Left kidney (tissue), 2 donors: ENCODE measurements around the gene TSPAN9. TPM values are rescaled to one million over a fixed set of nuclear protein-coding genes. Genes with fewer than 3 reads are reported as not detected.

Source experiments
- DNase-seq: peaks from one replicate; pipeline ENCODE4 v3.0.0-alpha.2; 2013
- polyA plus RNA-seq: library from polyadenylated mRNA; unstranded; fragments of 120-200 nt; gene quantifications from one replicate; pipeline ENCODE4 v1.2.1, GENCODE V29; 2013; ENCODE audit not compliant: insufficient read length

TSPAN9 gene
- polyA plus RNA-seq, 1 donor = 79.9 TPM

DNA sequence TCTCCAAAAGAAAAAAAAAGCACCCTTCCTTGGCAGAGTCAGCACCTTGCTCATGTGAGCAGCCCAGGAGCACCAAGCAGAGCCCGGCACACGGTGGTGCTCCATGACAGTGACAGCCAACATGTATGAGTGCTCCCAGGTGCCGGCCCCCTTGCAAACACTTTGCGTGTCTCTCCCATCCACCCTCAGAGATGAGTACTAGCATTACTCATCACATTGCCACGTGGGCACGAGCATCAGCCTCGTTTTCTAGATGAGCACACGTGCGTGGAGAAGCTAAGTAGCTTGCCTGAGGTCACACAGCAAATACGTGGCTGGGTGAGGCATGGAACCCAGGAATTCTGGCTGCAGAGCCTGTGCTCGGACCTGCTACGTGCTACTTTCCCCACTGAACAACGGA, 235.9 kb downstream of the TSPAN9 start:
- no peak for DNase-seq

DNA sequence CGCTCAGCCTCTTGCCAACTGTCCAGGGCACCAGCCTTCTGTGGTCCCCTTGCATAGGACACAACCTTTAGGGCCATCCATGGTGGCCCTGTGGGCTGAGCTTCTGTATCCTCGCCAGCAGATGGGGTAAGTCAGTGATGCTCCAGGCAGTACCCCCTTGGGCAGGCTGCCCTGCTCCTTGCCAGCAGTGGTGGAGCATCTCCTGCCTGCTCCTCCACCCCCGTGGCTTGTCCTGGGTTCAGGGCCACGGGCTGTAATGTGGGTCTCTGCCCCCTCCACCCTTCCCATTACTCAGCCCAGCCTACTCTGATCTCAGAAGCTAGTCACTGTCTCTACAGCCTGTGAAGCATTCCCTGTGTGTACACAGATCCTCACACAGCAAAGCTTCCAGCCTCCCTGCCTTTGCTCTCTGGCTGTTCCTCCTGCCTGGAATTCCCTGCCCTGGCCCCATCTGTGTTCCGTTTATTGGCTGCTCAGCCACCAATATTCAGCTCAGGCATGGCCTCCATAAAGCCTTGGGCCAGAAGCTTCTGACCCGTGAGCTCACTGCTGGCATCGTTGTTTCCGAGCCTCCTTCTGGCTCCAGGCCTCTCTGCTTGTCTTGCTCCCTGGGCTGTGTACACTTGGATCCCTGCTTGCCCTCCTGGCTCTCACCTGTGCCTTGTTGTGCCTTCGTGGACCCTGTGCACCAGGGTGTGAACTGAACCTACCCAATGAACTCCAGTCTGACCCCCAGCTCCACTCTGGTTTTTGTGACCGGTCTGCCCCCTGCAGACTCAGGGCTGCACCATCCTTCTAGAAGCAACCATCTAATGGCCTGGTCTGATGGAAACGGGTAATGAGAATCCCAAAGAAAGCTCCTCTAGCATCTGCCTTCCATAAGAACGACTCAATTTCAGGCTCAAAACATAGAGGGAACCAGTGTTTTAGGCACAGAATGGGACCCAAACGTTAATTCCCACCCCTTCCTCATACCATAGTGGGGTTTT, 236.8 kb downstream of the TSPAN9 start:
- no peak for DNase-seq

DNA sequence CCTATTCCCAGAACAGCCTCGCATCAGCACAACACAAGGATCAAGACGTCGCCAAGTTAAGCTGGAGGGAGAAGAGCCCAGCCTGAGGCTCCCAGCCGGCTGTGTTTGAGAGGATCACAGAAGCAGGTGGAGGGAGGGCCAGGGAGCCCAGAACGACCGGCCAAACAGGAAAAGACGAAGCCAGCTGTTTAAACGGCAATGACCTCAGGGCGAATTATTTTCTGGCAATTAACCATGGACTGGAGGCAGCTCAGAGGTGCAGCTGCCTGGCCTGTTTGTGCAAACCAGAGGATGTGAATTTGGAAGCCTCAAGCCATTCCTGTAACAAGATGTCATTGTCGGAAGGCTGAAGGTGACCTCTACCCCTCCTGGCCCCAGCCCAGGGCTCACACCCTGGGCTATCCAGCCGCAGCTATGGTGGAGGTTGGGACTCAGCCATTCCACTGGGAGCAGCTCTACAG, 238.1 kb downstream of the TSPAN9 start:
- peak; percentile 62 for DNase-seq

DNA sequence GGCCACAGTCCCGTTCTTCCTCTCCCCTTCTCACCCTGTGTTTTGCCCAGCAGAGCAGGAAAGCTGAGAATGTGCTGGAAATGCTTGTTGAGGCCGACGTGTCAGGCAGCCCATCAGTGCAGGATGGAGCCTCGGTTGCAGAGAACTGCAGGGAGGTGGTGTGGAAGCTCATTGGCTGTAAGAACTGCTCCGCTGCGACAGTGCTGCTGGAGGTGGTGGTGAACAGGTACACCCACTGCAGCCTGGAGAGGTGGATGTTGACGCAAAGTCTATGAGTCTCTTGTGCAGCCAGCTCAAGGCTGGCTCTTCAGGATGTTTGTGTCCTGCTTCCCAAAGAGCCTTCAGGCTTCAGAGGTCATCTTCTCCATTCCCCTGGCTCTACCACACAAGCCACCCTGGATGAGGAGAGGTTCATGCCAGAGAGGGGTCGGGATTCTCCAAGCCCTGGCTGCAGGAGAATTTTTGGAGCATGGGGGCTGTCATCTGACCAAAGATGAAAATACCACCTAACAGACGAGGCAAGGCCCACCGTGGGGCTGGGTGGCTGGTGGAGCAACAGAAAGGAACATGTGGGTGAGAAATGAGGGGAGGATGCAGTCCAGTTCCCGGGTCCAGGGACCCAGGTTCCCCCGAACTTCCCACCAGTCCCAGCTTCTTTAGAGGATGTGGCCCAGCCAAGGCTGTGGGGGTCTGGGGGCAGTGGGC, 239.7 kb downstream of the TSPAN9 start:
- no peak for DNase-seq

DNA sequence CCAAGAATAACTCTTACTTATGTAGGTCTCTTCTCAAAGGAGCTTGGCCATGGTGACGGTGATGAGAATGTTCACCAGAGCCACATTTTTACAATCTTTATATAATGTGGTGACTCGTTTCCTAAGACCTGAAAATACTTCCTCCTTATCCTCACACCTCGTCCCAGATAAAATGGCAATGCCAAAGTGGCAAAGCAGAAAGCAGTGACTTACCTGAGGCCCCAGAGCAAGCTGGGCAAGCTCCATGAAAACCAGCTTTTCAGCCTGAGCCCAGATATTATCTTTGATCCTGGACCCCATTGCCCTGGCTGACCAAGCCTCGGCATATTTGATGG, 240.3 kb downstream of the TSPAN9 start:
- no peak for DNase-seq

DNA sequence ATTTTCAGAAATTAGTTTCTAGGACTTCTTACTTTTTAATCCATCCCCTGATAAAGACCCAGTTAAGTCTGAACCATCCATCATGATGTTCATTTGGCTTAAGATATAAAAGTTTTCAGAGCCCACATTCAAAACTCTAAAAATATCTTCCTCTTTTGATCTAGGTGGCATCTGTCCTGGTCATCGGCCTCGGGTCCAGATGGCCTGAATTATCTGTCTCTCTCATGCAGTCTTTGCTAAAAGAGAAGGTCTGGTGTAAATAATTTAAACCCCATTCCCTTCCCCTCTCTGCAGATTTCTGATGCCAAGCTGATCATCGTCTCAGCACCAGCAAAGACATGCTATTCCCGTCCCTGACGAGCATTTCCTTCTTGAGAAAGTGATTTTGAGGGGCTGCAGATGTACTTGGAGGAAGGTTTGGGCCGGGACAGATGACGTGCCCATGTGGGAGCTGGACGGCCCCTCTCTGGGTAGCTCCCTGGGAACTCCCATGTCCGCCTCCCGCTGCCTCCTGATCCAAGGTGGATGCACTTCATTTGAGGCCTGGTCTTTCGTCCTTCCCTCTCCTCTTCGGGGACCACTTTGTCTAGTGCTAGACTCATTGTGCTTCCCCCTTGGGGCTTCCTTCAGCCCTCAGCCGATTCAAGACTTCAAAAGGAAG, 240.8 kb downstream of the TSPAN9 start:
- DNase-seq = no peak

DNA sequence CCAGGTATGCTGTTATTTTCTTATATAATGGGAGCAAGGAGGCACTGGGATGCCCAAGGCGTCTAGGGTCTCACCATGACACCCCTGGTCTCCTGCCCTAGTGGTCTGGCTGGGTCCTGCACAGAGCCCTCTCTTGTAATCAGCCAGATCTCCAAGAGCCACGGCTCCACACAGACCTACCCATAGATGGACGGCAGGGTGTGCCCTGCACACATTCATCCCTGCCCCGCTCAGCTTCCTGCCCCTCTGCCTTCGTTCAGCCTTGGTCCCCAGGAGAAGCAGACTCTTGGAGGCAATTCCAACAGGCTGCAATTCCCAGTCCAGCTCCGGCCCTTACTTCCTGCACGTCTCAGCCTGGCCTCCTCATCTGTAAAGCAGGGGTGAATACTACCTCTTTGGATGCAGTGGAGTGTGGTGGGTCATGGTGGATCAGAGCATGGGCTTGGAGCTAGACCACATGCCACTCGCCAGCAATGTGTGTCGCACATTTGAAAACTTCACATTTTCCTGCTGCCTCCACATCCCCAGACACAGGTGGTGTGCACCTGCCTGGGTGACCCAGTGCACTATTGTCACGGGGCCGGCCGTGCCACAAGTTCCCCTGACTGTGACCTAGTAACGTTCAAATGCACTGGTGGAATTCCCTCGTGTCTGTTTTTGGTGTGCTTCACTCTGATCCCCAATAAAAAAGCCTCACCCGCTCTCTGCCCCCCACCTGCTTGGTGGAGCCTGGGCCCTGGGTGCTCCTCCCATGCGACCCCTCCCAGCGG, 242.7 kb downstream of the TSPAN9 start:
- no peak for DNase-seq

DNA sequence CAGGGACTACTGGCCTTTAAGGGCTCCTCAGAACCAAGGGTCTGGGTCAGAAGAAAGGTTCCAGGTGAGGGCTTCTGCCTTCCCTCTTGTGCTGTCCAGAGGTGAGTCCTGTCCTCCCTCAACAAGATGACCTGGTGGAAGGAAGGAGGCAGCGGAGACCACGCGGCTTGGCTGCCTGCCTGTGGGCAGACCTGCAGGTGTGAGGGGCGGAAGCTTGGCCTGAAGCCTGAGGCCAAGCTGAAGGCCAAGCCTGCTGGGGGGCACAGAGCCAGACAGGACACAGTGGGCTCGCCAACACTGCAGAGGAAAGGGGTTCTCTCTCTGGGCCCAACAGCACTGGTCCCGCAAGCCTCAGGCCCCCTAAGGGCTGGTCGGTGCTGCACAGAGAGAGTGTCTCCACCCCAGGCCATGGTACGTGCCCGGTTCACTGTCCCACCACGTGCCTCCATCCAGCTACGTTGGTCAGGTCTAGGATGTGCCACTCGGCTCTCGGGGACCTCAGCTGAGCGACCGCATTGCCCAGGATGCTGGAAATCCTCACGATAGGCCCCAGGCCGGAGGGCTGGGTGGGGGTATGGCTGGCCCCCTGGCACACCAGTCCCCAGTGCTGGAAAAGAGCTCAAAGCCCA, 243.8 kb downstream of the TSPAN9 start:
- no peak for DNase-seq

DNA sequence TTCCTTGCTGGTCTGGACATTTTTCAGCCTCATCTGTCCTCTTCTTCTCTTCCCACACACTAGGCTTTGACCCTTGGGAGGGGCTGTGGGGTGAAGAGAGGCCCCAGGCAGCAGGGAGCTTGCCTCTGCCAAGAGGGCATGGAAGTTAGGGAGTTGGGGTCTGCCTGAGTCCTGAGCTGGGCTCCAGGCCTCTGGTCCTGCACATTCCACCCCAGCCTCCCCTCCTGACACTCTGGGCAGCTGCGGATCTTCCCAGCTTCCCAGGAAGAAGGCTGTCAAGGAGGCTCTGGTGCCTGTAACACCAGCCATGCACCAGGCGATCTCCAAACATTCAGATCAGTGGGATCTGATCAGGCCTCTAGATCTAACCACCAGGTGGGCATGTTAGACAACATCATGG, 244.7 kb downstream of the TSPAN9 start:
- DNase-seq = no peak

DNA sequence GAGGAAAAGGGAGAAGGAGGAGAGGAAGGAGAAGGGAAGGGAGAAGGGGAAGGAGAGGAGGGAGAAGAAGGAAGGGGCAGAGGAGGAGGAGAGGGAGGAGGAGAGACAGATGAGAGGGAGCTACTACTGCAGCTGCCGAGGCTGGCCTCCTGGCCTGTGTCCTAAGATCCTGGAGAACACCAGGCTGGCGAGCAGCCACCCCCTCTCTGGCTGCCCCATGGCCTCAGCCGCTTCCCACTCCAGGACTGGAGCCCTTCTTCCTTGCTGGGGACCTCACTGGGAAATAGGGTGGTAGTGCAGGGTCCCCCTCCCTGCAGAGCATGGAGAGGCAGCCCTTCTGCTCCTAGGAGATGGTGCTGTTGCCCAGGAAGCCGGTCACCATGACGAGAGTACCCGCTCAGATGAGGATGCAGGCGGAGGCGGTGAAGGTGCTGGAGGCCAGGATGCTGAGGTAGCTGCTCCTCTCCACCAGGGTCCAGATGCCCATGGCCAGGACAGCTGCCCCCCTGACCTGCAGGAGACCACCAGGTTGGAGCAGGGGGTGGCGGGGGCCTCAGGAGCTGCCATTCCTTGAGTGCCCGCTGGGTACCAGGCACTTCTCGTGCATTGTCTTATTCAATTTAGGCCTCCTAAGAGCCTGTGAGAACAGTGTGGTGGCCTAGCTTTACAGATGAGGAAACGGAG, 246.0 kb downstream of the TSPAN9 start:
- DNase-seq = no peak

DNA sequence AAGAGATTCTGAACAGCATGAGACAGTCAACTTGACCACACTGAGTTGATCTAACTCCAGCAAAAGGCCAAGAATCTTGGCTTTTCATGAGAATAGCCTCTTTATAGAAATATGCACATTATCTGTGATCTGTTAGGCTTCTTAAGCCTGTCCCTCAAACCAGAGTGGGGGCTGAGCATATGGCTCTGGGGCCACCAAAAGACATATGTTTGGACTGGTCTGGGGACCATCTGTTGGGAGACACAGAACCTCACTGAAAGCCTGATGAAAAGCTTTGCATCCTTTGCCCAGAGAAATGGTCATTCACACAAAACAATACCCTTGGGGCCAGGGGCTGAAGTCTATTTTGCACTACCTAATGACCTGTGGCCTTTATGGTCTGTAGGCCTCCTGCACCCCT, 248.6 kb downstream of the TSPAN9 start:
- no peak for DNase-seq

DNA sequence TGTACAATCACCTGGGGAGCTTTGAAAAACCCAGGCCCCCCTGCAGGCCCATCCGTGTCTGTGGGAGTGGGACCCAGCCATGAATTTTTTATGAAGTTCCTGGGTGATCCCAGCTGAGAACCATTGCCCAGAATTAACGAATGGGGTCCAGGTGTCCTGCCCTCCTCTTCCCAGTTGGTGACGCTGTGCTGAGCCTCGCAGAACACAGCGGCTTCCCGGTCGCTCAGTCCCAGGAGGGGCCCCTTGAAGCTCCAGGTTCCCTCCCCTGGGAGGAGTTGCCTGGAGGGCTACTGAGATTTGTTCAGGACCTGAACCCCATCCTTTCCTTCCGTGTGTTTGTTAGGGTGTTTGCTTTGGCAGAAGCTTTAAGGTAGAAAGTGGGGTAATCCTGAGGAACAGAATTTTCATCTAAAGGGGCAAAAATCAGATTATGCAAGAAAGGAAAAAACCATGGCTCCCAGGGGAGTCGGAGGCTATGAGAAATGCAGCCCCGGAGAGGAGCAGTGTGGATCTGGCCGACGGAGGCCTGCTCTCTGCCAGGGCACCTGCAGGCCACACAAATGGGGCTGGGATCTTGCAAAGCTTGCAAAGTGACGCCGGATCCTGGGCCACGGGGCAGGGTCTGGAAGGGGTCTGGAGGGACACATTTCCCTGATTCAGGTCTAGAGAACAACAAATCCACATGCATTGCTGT, 249.1 kb downstream of the TSPAN9 start:
- no peak for DNase-seq

DNA sequence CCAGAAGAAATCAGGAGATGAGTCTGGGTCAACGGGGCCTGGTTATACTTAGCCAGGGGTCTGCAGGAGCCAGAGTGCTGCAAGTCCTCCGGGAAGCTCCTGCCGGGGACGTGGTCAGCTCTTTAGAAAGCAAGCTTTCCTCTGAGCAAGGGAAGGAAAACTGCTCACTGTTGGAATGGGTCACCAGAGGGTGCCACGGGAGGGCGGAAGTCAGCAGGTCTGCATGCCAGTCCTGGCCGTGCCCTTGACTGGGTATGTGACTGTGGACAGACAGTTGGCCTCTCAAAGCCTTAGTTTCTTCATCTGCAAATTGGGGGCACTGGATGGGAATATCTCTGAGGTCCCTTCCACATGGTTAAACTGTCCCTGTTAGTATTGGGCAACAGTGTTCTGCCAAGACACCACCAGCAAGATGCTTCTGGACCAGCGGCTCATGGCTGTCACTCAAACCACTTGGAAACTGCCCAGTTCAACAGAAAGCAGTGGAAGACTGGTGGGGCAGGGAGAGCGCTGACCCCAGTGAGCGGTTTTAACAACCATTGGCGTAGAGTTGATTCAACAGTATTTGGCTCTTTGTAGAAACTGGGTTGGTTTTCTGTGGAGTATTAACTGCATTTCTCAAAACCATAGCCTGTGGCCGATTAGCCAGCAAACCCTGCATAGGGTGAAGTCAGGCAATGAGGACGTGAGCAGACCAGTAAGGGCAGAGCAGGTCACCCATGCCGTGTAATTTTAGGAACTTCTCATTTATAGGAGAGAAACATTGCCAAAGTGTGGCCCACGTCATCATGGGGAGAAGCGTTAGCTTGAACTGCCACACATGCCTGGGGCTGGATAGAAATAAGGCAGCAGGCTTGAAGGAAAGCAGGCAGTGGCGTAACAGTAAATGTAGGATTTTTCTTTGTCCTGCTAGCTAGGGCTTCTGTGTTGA, 249.9 kb downstream of the TSPAN9 start:
- no peak for DNase-seq

DNA sequence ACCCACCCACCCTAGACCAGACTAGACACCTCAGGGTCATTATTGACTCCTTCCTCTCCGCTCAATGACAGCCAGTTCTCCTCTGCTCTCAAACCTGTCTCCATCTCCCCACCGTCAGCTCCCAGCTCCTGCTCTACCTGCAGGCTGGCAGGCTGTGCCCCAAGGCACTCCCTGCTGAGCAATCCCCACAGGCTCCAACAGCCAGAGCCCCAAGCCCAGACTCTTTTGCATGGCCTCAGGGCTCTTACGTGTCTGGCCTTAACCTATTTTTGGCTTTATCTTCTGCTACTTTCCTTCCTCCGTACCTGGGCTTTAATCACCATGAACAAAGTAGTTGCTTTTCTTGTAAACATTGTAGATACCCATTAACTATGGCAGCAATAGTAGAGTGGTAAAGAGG, 250.9 kb downstream of the TSPAN9 start:
- DNase-seq = no peak

DNA sequence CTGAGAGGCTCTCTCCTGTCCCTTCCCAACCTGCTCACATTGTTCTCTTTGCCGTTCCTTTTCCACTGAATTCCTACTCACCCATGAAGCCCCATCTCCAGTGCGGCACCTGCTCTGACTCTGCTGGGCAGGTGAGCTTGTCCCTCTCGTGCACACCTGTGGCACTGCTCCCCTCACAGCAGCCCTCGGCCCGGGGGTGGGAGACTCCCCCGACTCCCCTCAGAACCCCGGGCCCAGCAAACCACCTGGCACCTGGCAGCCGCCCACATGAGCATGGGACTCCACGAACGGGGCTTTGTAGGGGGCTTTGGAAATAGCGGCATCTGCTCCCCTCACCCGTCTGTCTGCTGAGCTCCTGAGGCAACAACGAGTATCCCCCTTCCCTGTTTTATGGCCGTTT, 251.4 kb downstream of the TSPAN9 start:
- DNase-seq = no peak

DNA sequence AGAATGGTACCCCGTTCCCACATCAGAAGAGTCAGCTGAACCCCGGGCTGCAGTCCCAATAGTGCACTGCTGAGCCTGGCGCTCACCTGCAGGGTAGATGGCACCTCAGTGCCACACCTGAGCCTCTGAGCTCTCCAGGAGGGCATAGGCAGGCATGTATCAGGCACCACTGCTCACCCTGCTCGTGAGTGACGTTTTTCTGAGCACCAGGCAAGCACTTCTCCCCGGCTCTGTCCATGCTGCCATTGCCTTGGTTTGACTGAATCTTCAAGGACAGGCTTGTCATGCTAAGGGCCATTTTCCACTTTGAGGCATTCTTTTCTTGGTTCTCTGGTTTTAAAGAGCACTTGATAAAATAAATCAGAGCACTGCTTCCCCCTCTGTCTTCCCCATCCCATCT, 252.2 kb downstream of the TSPAN9 start:
- DNase-seq = no peak

DNA sequence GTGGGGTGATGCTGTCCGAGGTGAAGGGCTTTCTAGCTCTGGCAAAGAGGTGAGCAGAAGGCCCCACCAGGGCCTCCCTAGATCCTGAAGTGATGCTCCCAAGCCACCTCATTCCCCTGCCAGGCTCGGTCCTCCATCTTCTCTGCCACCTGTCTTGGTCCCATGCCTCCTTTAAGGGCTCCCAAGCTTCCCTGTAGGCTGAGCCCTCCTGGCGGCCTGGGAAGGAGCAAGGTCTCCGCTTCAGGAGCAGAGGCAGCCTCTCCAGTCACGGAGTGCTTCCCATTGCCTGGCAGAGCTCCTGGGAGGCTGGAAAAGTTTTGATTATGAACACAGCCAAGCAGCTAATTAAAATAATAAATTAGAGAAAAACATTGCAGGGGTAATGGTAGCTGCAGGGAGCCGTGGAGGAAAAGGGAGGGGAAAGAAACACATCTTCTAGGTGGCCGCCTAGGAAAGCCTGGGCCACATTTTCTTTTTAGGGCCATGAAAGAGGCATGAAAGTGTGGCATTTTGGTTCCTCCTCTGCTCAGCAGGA, 253.9 kb downstream of the TSPAN9 start:
- no peak for DNase-seq

DNA sequence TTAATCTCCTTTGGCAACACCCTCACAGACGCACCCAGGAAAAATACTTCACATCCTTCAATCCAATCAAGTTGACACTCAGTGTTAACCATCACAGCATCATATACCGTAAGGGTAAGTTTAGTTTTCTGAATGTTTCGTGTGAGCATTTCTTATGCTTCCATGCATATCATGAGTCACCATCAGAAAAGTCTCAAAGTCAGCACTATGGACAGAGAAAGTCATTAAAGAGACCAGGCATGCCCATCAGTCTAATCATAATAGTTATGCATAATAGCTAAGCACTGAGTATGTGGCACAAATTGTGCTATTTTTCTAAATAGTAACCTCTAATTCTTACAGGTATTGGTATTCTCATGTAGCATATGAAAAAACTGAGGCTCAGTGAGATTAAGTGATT, 255.0 kb downstream of the TSPAN9 start:
- no peak for DNase-seq

DNA sequence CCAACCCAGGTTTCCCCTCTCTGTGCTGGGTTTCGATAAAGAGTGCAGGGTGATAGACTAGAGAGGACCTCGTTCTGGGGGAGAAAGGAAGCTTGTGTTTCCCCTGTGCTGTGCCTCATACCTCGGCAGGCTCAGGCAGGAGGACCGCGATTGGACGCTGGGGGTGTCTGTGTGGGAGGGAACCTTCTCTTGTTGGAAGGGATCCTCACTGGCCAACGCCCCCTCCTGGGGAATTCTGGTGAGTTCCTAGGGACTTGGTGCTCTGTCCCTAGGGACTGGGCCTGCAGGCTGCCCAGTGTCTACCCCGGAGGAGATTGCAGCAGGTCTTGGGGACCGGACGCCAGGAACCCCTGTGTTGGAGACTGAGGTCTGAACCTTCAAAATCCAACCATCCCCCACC, 256.4 kb downstream of the TSPAN9 start:
- peak; percentile 41 for DNase-seq
